ACC112 (cell line): Measurements from ENCODE around the gene INPP5A.

Experiments used
- H2AFZ ChIP-seq: fragments of 200-600 bp; sonication (generic); one replicate; pipeline ENCODE4 v1.6.0; 2017; ENCODE audit warnings: antibody characterized with exemption, low read length; ENCODE audit not compliant: unreplicated experiment
- H3K27ac ChIP-seq: fragments of 200-600 bp; sonication (generic); 2 replicates; pipeline ENCODE4 v1.5.1; 2014; ENCODE audit warnings: low read depth, mild to moderate bottlenecking, antibody characterized with exemption, low read length, moderate library complexity
- H3K27me3 ChIP-seq: fragments of 200-600 bp; sonication (generic); 2 replicates; pipeline ENCODE4 v1.6.1; 2014; ENCODE audit warnings: mild to moderate bottlenecking, antibody characterized with exemption, low read length, moderate library complexity, mixed read lengths; ENCODE audit not compliant: insufficient read depth
- H3K36me3 ChIP-seq: fragments of 200-600 bp; sonication (generic); 2 replicates; pipeline ENCODE4 v1.6.1; 2016; ENCODE audit warnings: mild to moderate bottlenecking, antibody characterized with exemption, low read length, moderate library complexity, mixed read lengths; ENCODE audit not compliant: insufficient read depth
- H3K4me1 ChIP-seq: fragments of 200-600 bp; sonication (generic); one replicate; pipeline ENCODE4 v1.6.1; 2016; ENCODE audit warnings: low read length, mixed read lengths; ENCODE audit not compliant: insufficient read depth, unreplicated experiment, control insufficient read depth
- H3K4me3 ChIP-seq: fragments of 200-600 bp; sonication (generic); 2 replicates; pipeline ENCODE4 v1.5.1; 2014; ENCODE audit warnings: mild to moderate bottlenecking, low read depth, low read length
- H3K79me2 ChIP-seq: fragments of 200-600 bp; sonication (generic); one replicate; pipeline ENCODE4 v1.6.0; 2016; ENCODE audit warnings: low read length; ENCODE audit not compliant: control insufficient read depth, unreplicated experiment, insufficient read depth

INPP5A gene

DNA sequence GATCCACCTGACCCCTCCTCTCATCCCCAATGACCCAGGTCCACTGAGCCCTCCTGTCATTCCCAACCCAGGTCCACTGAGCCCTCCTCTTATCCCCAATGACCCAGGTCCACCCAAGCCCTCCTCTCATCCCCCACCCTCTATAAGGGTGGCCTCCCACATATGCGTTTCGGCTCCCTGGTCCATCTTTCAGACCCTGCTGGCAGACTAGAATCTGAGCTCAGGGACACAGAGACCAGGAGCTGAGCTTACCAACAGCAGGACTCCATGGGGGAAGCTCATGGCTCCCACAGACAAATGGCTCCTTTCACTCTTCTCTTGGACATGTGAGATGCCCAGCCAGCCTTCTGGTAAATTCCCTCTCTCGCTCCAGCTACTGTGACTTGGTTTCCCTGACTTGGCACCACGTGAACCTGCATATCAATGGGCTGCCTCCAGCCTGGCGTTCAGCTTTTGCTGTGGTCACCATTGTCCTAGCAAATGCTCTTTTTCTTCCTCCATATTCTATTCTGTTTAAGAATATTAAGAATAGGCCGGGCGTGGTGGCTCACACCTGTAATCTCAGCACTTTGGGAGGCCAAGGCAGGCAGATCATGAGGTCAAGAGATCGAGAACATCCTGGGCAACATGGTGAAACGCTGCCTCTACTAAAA is 24.8 kb upstream of the INPP5A start:
- Histone ChIP-seq H3K79me2 (no peaks in the 10 kb centered on the region), H3K27me3 (peaks cover 4% of the 10 kb centered on the region; the same call in 1 of the 2 replicates), H3K4me1 (peaks cover 13% of the 10 kb centered on the region), H3K36me3 (no peaks in the 10 kb centered on the region), H3K4me3 (no peak overlapping the region), H3K27ac (no peak overlapping the region), H2AFZ (no peak overlapping the region)

DNA sequence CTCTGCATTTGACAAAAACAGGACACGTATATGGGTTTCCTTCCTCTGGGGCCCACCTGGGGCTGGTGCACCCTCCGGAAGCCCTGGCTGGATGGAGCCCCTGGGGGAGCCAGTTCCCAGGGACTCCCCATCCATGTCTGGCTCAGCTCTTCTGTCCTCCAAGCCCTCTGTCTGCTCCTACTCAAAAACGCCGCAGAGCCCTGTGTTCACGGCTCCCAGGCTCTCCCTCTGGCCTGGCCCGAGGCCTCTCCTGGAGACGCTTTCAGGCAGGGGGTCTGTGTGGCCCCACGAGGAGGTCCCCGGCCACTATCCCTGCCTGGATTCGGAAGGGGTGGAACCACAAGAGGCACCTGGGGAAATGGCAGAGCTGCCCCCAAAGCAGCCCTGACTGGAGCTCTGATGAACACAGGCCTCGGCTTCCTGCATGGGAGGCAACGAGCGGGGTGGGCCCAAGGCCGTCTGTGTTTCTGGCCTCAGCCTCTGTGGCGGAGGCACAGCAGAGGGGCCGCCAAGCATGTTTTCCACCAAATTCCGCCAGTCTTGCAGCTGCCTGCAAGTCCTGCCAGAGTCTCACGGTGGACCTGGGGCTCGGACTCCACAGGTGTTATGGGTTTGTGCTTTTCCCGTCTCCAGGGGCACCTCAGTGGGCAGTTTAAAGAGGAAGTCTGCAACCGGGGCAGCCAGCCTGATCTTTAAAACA is 22.6 kb upstream of the INPP5A start:
- Histone ChIP-seq H2AFZ (no peak overlapping the region), H3K4me3 (no peak overlapping the region), H3K36me3 (no peaks in the 10 kb centered on the region), H3K27ac (no peak overlapping the region), H3K27me3 (peaks cover 4% of the 10 kb centered on the region; the same call in 1 of the 2 replicates), H3K79me2 (no peaks in the 10 kb centered on the region), H3K4me1 (peaks cover 18% of the 10 kb centered on the region)

DNA sequence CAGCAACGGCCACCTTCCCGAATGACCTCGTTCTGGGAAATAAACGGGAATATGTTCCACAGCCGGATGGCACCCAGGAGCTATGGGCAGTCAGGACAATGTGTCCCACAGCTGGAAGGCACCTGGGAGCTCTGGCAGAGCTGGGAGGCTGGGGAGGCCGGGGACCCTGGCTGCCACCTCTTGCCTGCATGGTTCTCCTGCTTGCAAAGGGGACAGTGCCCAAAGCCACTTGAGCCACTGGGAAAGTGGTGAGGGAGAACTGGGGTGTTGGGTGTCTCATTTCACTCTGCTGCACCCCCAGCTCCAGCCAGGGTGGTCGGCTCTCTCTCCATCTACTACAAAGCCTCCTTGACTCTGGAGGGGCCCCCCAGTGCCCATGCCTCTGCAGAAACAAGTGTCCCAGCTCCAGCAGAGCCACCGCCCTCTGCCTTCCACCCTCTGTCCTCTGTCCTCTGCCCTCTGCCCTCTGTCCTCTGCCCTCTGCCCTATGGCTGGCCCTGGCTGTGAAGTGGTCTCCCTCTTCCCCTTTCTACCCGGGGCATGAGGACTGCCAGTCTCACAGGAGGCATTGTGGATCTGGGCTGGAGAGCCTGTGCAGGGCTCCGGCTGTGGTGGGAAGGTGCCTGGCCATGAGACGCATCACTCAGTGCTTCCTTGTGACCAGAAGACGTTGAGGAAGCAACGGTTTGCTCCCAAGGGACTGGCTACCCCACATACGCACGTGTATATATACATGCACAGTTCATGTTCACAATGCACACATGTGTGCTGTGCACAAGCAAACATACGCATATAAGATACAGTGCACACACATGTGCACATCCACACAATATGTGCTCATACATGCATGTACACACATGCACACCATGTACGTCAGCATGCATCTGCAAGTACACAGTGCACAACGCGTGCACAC is 21.5 kb upstream of the INPP5A start:
- no peaks in the 10 kb centered on the region for H3K36me3 ChIP-seq
- no peaks in the 10 kb centered on the region for H3K79me2 ChIP-seq
- no peak overlapping the region for H3K27ac ChIP-seq
- H3K4me3 ChIP-seq = no peak overlapping the region
- no peak overlapping the region for H2AFZ ChIP-seq
- peaks cover 4% of the 10 kb centered on the region; the same call in 1 of the 2 replicates for H3K27me3 ChIP-seq
- peaks cover 18% of the 10 kb centered on the region for H3K4me1 ChIP-seq

DNA sequence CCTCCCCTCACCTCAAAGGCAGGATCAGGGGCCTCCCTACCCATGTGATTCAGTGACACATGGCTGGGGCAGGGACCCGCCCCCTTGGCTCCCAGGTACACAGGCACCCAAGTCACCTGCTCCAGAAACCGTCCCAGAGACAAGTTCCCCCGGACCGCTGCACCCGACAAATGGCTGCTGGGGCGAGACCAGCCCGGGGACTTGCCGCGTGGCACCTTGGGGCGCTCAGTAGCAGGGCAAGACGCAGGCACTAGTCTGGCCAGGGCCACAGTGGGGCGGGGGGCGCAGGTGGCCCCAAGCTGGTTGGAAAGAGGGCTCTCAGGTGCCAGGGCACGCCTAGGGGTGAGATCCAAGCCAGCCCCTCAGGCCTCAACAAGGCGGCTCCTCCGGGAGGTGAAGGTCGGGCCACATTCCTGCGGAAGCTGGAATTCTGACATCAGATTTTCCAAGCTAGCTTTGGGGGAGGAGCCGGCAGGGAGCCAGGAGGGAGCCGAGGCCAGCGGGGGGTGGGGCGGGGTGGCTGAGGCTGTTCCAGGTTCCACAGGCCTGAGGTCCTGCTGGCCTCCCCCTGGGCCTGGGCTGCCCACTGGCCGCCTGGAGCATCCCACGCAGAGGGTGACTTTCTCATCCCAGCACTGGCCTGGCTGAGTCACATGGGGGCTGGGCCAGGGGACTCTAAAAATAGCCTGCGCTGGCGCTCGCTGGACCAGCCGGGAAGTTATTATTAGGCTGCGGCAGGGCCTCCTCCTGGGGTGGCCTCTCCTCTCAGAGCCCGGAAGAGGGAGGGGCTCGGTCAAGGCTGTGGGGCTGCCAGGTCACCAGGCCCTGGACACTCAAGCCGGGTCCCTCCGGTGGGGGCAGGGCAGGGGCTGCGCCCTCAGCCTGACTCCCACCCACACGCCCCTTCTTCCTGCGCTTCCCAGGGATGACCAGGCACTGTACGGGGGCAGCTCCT is 20.5 kb upstream of the INPP5A start:
- H3K79me2 ChIP-seq = no peaks in the 10 kb centered on the region
- H3K36me3 ChIP-seq = no peaks in the 10 kb centered on the region
- H3K27me3 ChIP-seq = peaks cover 3% of the 10 kb centered on the region; the same call in 1 of the 2 replicates
- H3K4me3 ChIP-seq = peak overlapping the region; percentile 35
- peak overlapping the region; percentile 24; the same call in 1 of the 2 replicates for H3K27ac ChIP-seq
- H2AFZ ChIP-seq = peak overlapping the region; percentile 39
- peaks cover 18% of the 10 kb centered on the region for H3K4me1 ChIP-seq

DNA sequence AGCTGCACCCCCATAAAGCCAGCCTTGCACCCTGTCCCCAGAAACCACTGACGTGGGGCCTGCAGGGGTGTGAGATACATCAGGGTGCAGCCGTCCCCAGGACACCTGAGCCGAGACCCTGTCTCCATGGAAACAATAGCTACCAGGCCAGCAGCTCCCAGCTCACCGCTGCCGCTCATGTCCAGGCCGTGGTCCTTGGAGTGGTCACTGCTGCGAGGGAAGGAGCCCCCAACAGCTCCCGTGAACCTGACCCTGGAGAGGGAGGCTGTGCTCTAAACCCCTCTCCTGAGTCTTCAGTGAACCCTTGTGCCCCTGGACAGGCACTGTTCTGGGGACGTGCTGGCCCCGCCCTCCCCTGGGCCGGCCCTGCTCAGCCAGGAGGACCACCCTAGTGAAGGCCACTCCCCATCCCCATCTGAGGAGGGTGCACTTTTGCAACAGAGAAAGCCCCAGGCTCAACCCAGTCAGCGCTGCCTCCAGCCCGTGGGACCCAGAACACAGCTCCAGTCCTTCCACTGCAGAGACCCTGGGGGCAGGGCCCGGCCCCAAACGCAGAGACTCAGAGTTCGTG is 19.6 kb upstream of the INPP5A start:
- Histone ChIP-seq H3K36me3 (no peaks in the 10 kb centered on the region), H3K27ac (0 out of 2 replicates have a peak overlapping the region, but pooled peaks have one; percentile 16), H3K79me2 (no peaks in the 10 kb centered on the region), H3K4me3 (peak overlapping the region; percentile 35; the same call in 1 of the 2 replicates), H3K4me1 (peaks cover 18% of the 10 kb centered on the region), H3K27me3 (no peaks in the 10 kb centered on the region), H2AFZ (no peak overlapping the region)

DNA sequence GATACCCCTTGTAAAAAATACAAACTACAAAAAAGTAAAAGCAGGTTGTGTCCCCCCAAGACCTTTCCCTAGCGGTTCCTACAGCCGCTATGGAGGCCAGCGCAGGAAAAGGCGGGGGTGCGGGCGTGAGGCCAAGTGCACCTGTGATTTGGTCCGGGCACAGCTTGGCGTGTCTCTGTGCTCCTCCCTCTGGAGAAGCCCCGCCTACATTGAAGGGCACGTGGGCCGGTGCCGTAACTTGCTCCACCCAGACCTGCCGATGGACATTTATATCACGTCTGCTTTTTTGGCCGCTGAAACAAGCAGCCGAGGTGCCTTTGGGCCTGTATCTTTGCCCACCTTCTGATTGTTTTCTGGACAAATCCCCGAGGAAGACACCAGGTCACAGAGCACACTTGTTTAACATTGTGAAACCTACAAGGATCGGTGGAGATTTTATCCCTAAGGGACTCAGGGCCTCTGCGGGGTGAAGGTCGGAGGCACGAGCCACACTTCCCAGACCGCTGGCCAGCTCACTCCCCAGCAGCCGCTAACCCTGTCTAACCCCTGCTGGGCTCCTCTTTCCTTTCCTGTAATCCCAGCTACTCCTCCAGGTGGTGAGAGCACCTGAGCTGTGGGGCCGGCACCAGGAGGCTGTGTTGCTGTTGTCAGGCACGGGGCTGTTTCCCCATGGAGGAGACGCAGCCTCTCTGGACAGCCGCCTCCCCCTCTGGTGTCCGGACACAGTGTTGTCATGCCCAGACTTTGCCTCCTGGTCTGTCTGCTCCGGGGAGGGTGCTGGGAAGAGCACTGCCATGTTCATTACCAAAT is 18.8 kb upstream of the INPP5A start:
- Histone ChIP-seq H3K27ac (no peak overlapping the region), H3K79me2 (no peaks in the 10 kb centered on the region), H2AFZ (no peak overlapping the region), H3K4me1 (peaks cover 18% of the 10 kb centered on the region), H3K36me3 (no peaks in the 10 kb centered on the region), H3K27me3 (no peaks in the 10 kb centered on the region), H3K4me3 (no peak overlapping the region)

DNA sequence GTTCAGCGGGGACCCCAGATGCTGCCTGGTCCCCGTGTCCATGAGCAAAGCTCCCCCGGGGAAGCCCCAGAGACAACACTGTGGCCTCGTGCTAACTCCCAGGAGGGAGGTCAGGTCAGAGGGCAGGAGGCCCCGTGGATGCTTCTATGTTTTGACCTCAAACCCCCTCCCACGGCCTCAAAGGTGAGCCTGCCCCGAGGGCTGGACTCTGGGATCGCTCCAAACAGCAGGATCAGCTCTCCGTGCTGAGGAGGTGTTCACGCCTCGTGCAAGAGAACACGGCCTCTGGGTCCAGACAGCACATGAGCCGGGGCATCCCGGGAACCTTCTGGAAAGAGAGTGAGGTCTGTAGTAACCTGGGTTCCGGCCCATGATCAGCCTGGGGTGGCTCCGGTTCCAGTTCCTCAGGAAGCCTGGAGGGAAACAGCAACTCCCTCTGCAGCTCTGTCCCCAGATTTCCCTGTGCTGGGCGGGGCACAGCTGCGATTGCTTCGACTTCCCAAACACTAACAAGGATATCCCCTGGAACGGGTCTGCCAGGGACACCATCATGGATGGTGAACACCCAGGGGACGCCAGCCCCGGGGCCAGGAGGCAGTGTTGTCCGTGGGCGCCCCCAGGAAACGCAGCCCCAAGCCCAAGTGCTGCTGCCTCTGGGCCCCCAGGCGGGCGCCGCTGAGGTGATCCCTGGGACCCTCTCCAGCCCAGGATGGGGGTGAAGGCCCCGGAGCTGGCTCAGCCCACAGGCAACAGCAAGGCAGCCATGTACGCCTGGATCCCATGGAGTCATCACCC is 18.0 kb upstream of the INPP5A start:
- Histone ChIP-seq H3K4me3 (no peak overlapping the region), H3K79me2 (no peaks in the 10 kb centered on the region), H3K27me3 (no peaks in the 10 kb centered on the region), H3K36me3 (no peaks in the 10 kb centered on the region), H2AFZ (no peak overlapping the region), H3K4me1 (peaks cover 18% of the 10 kb centered on the region), H3K27ac (no peak overlapping the region)

DNA sequence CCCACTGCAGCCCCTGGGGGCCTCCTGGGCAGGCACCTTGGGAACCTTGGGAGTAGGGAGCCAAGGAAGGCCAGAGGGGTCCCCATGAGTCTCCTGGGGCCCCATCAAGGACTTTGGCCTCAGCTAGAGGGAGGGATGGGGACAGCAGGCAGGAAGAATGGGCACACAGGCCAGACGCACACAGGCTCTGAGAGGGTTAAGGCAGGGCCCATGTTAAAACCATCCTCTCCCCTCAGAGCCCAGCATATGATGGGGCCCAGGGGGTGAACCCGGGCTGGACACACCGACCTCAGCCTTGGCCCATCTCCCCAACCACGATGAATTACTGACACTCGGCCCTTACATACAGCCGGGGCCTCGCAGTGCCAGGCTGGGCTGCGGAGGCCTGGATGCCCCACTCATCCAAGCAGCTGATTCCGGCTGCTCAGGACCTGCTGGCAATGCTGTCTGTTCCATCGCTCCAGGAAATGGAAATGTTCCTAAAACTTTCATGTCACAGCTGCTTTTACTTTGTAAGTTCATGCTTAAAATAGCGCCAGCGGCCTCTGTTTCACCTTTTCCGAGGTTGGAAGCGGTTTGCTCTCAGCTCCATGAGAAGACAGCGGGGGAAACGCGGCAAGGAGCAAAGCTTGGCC is 17.3 kb upstream of the INPP5A start:
- H3K4me1 ChIP-seq = peaks cover 18% of the 10 kb centered on the region
- H3K27me3 ChIP-seq = no peaks in the 10 kb centered on the region
- H3K27ac ChIP-seq = no peak overlapping the region
- no peaks in the 10 kb centered on the region for H3K79me2 ChIP-seq
- H3K36me3 ChIP-seq = no peaks in the 10 kb centered on the region
- H2AFZ ChIP-seq = no peak overlapping the region
- no peak overlapping the region for H3K4me3 ChIP-seq
